A549 (cell line): ENCODE measurements around the gene ASAP2.

Experiments used
- HOXA7 ChIP-seq: fragments of 250-450 bp; sonication (Bioruptor Pico); IDR thresholded peaks from 2 replicates; pipeline ENCODE4 v1.5.0; 2020; ENCODE audit warnings: mild to moderate bottlenecking, moderate library complexity
- NFE2L2 ChIP-seq: fragments of 150-350 bp; conservative IDR thresholded peaks from 2 replicates; pipeline ENCODE4 v1.6.1; 2014; ENCODE audit warnings: low read length
- USF2 ChIP-seq: fragments of 450-650 bp; IDR thresholded peaks from 2 replicates; pipeline ENCODE4 v1.6.1; 2014; ENCODE audit warnings: antibody characterized with exemption
- TF ChIP-seq, protein P1 (sequence below): fragments of >200 bp; sonication (Bioruptor Twin); formaldehyde crosslinking; IDR thresholded peaks from 3 replicates; pipeline ENCODE4 v1.5.1; 2016

DNA sequence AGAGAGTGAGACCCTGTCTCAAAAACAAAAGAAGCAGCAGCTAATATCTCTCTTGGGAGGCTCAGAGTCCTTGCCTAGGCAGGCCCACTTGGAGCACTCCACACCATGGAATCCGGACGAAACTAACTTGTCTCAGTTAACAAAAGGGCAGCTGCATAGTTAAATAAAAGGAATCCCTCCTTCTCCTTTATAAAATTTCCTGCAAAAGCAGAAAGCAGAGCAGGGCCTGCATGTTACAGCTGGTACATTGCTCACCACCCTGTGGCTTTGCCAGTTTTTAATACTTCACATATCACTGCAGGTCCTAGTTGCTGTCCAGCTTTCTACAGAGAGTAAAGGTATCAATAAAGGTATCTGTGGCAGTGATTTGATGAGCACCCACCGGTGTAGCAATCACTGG, 93.6 kb downstream of the ASAP2 start:
- TF ChIP-seq NFE2L2 (no peak), HOXA7 (CRISPR knock-in tag) (no peak), USF2 (no peak)
- TF ChIP-seq, protein P1, sequence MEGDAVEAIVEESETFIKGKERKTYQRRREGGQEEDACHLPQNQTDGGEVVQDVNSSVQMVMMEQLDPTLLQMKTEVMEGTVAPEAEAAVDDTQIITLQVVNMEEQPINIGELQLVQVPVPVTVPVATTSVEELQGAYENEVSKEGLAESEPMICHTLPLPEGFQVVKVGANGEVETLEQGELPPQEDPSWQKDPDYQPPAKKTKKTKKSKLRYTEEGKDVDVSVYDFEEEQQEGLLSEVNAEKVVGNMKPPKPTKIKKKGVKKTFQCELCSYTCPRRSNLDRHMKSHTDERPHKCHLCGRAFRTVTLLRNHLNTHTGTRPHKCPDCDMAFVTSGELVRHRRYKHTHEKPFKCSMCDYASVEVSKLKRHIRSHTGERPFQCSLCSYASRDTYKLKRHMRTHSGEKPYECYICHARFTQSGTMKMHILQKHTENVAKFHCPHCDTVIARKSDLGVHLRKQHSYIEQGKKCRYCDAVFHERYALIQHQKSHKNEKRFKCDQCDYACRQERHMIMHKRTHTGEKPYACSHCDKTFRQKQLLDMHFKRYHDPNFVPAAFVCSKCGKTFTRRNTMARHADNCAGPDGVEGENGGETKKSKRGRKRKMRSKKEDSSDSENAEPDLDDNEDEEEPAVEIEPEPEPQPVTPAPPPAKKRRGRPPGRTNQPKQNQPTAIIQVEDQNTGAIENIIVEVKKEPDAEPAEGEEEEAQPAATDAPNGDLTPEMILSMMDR = no peak
